ENCODE results near the gene LRRC74A. TPM values are rescaled to one million over a fixed set of nuclear protein-coding genes. Genes with fewer than 3 reads are reported as not detected.

The LRRC74A gene
- polyA plus RNA-seq, 1 of the 3 experiments (the other 2 are of a cell fraction) = not detected

GRCh38 chr14:76918782-76919394 is 92.7 kb downstream of the LRRC74A start:
- H3K4me1 ChIP-seq (ENCODE audit: control insufficient read depth in 1 of 2, insufficient read depth in 2 of 2, low read depth in 1 of 2, low read length in 1 of 2) = peaks cover 68 to 72% of the 10 kb centered on the region in 2 experiments
- no peak overlapping the region; the same call in 1 of the 2 replicates for H2AFZ ChIP-seq (ENCODE audit: low read depth)
- H3K4me3 ChIP-seq (ENCODE audit: low read depth in 2 of 2, low read length in 1 of 2) = peak overlapping the region in 1 of 2 experiments; percentile 47; a peak in 3 of 4 replicates
- TF ChIP-seq PBX3 (IDR thresholded peaks at IDR 0.05) (peak; percentile 92), NFIC (IDR thresholded peaks at IDR 0.05; ENCODE audit: borderline replicate concordance) (peak; percentile 97), CTCF (IDR thresholded peaks at IDR 0.05) (peak; percentile 22), TAF1 (IDR thresholded peaks at IDR 0.05; ENCODE audit: borderline replicate concordance, low read depth, low read length) (peak; percentile 56; the same call in 1 of the 2 replicates), ZBTB33 (IDR thresholded peaks at IDR 0.05; ENCODE audit: borderline replicate concordance, low read depth) (peak; percentile 81; the same call in 1 of the 2 replicates), FOXM1 (IDR thresholded peaks at IDR 0.05; ENCODE audit: low read depth) (no peak; the same call in none of the 2 replicates), RCOR1 (IDR thresholded peaks at IDR 0.05; ENCODE audit: low read length) (peak; percentile 47), TCF12 (IDR thresholded peaks at IDR 0.05) (peak; percentile 91), NRF1 (IDR thresholded peaks at IDR 0.05; ENCODE audit: low read depth, low read length) (no peak), MEF2A (IDR thresholded peaks at IDR 0.05; ENCODE audit: borderline replicate concordance, low read depth) (peak; percentile 52; the same call in 1 of the 2 replicates), GATA2 (CRISPR knock-in tag; IDR thresholded peaks at IDR 0.05) (no peak), MXI1 (IDR thresholded peaks at IDR 0.05; ENCODE audit: low read depth, low read length) (no peak), CHD2 (IDR thresholded peaks at IDR 0.05; ENCODE audit: low read length, partially characterized antibody) (peak; percentile 51), YY1 (IDR thresholded peaks at IDR 0.05; ENCODE audit: low read depth) (peak; percentile 26; the same call in 1 of the 2 replicates), GABPA (IDR thresholded peaks at IDR 0.05; ENCODE audit: low read depth) (no peak), RAD21 (IDR thresholded peaks at IDR 0.05; ENCODE audit: low read length) (peak; percentile 41), EP300 (IDR thresholded peaks at IDR 0.05; ENCODE audit: borderline replicate concordance in 1 of 2, low read depth in 1 of 2, low read length in 1 of 2) (peak; percentile 62 to 90; a peak in 3 of 4 replicates), FOSL2 (IDR thresholded peaks at IDR 0.05; ENCODE audit: borderline replicate concordance, low read depth) (peak; percentile 98), SMC3 (IDR thresholded peaks at IDR 0.05; ENCODE audit: low read depth, low read length) (peak; percentile 19; the same call in 1 of the 2 replicates), RFX5 (IDR thresholded peaks at IDR 0.05; ENCODE audit: low read length) (no peak), POLR2AphosphoS5 (IDR thresholded peaks at IDR 0.05; ENCODE audit: low read depth, low read length) (peak; percentile 58; the same call in 1 of the 2 replicates), MAX (IDR thresholded peaks at IDR 0.05; ENCODE audit: low read depth) (peak; percentile 95), ELF1 (IDR thresholded peaks at IDR 0.05) (no peak; the same call in 1 of the 2 replicates), IRF3 (IDR thresholded peaks at IDR 0.05; ENCODE audit: low read depth, low read length) (no peak), RXRA (IDR thresholded peaks at IDR 0.05; ENCODE audit: borderline replicate concordance, low read depth) (peak; percentile 93; the same call in 1 of the 2 replicates), USF2 (IDR thresholded peaks at IDR 0.05; ENCODE audit: borderline replicate concordance, low read depth, low read length) (no peak), FOXJ3 (CRISPR knock-in tag; IDR thresholded peaks at IDR 0.05) (no peak)

More at GRCh38 chr14:76918782-76919394, 92.7 kb downstream of the LRRC74A start:
- H3K9ac ChIP-seq = peak overlapping the region; percentile 80
- H3K27ac ChIP-seq (ENCODE audit: low read depth in 2 of 2, low read length in 1 of 2) = peak overlapping the region; percentile 100
- H3K79me2 ChIP-seq (ENCODE audit: insufficient read depth) = no peaks in the 10 kb centered on the region
- no peaks in the 10 kb centered on the region for H3K9me2 ChIP-seq
- DNase-seq = peak; percentile 74
- ChIA-PET CTCF (interaction anchor here (0.7 to 19.9 kb wide), 20 partner anchors 19 to 430 kb away, joined by 3 to 484 read pairs (median 6); partner anchors contain the start of gene IRF2BPL), POLR2A (interaction anchor here (1.1 to 4.5 kb wide), 15 partner anchors 11 to 145 kb away, joined by 3 to 41 read pairs (median 6); partner anchors contain the start of gene IRF2BPL)
- H3F3A ChIP-seq (replicated peaks; ENCODE audit: insufficient read depth) = peaks cover 50% of the 10 kb centered on the region
- H3K9me3 ChIP-seq = no peaks in the 10 kb centered on the region
- no peaks in the 10 kb centered on the region for H3K27me3 ChIP-seq (ENCODE audit: insufficient read depth)
- no peaks in the 10 kb centered on the region for H3K36me3 ChIP-seq (replicated peaks in 1 of 2; ENCODE audit: control insufficient read depth in 1 of 2, insufficient read depth in 2 of 2, low read length in 1 of 2)
- H4K20me1 ChIP-seq (ENCODE audit: insufficient read depth) = no peaks in the 10 kb centered on the region; the same call in 1 of the 2 replicates
- peak overlapping the region; percentile 90 for H3K4me2 ChIP-seq
- 10% methylated on average over 12 of the region's 20 CpGs for WGBS (ENCODE audit: low lambda C conversion rate)

All from SK-N-SH (cell line).